ENCODE measurements around the gene GPA33.

The GPA33 gene

GRCh38 chr1:167059045-167059808 is 30.9 kb downstream of the GPA33 start:
- Histone ChIP-seq H3K9me3 (ENCODE audit: low read length) (no peaks in the 10 kb centered on the region), H3K9me2 (ENCODE audit: low read depth, low read length) (no peaks in the 10 kb centered on the region), H2AFZ (ENCODE audit: low read length) (peak overlapping the region; percentile 89; the same call in 1 of the 2 replicates), H4K20me1 (ENCODE audit: insufficient read depth, low read length) (no peaks in the 10 kb centered on the region), H3K4me3 (ENCODE audit: low read depth, low read length, poor library complexity, severe bottlenecking) (peak overlapping the region; percentile 16), H3K79me2 (ENCODE audit: insufficient read depth, low read length) (no peaks in the 10 kb centered on the region), H3K4me1 (ENCODE audit: insufficient read depth, low read length, severe bottlenecking) (peaks cover 6% of the 10 kb centered on the region), H3K27ac (ENCODE audit: low read depth, low read length, poor library complexity, severe bottlenecking) (no peak overlapping the region), H3F3A (ENCODE audit: insufficient read depth, low read length) (no peaks in the 10 kb centered on the region), H3K9ac (ENCODE audit: low read length) (no peak overlapping the region; the same call in 1 of the 2 replicates), H3K27me3 (ENCODE audit: insufficient read depth, low read length) (no peaks in the 10 kb centered on the region), H3K4me2 (ENCODE audit: low read length) (peak overlapping the region; percentile 59), H3K36me3 (ENCODE audit: insufficient read depth, low read length) (no peaks in the 10 kb centered on the region)
- no peak for TF ChIP-seq EZH2 (IDR thresholded peaks at IDR 0.05; ENCODE audit: borderline replicate concordance, low read length)
- peak; percentile 97 for TF ChIP-seq CTCF (IDR thresholded peaks at IDR 0.05; ENCODE audit: low read length)

- Histone ChIP-seq H3K79me2 (ENCODE audit: insufficient read depth, low read length) (no peaks in the 10 kb centered on the region), H3K4me3 (ENCODE audit: low read depth, low read length, poor library complexity, severe bottlenecking) (no peak overlapping the region), H3K36me3 (ENCODE audit: insufficient read depth, low read length) (no peaks in the 10 kb centered on the region), H3K27ac (ENCODE audit: low read depth, low read length, poor library complexity, severe bottlenecking) (no peak overlapping the region), H3K27me3 (ENCODE audit: insufficient read depth, low read length) (no peaks in the 10 kb centered on the region), H3K4me2 (ENCODE audit: low read length) (no peak overlapping the region), H2AFZ (ENCODE audit: low read length) (no peak overlapping the region), H3K9me2 (ENCODE audit: low read depth, low read length) (no peaks in the 10 kb centered on the region), H3K4me1 (ENCODE audit: insufficient read depth, low read length, severe bottlenecking) (peaks cover 6% of the 10 kb centered on the region), H4K20me1 (ENCODE audit: insufficient read depth, low read length) (no peaks in the 10 kb centered on the region), H3F3A (ENCODE audit: insufficient read depth, low read length) (no peaks in the 10 kb centered on the region), H3K9me3 (ENCODE audit: low read length) (no peaks in the 10 kb centered on the region), H3K9ac (ENCODE audit: low read length) (no peak overlapping the region)
- TF ChIP-seq CTCF (IDR thresholded peaks at IDR 0.05; ENCODE audit: low read length) = peak; percentile 70; the same call in 1 of the 2 replicates
- no peak for TF ChIP-seq EZH2 (IDR thresholded peaks at IDR 0.05; ENCODE audit: borderline replicate concordance, low read length)
Measured at GRCh38 chr1:167057241-167057688, 32.9 kb downstream of the GPA33 start.

- Histone ChIP-seq H3K27ac (ENCODE audit: low read depth, low read length, poor library complexity, severe bottlenecking) (no peak overlapping the region), H3K9me3 (ENCODE audit: low read length) (no peaks in the 10 kb centered on the region), H3K9ac (ENCODE audit: low read length) (no peak overlapping the region), H3K36me3 (ENCODE audit: insufficient read depth, low read length) (no peaks in the 10 kb centered on the region), H4K20me1 (ENCODE audit: insufficient read depth, low read length) (no peaks in the 10 kb centered on the region), H3K9me2 (ENCODE audit: low read depth, low read length) (no peaks in the 10 kb centered on the region), H3K79me2 (ENCODE audit: insufficient read depth, low read length) (no peaks in the 10 kb centered on the region), H3F3A (ENCODE audit: insufficient read depth, low read length) (no peaks in the 10 kb centered on the region), H3K4me1 (ENCODE audit: insufficient read depth, low read length, severe bottlenecking) (peaks cover 6% of the 10 kb centered on the region), H3K4me2 (ENCODE audit: low read length) (no peak overlapping the region), H3K4me3 (ENCODE audit: low read depth, low read length, poor library complexity, severe bottlenecking) (no peak overlapping the region), H3K27me3 (ENCODE audit: insufficient read depth, low read length) (no peaks in the 10 kb centered on the region), H2AFZ (ENCODE audit: low read length) (no peak overlapping the region)
- no peak for TF ChIP-seq EZH2 (IDR thresholded peaks at IDR 0.05; ENCODE audit: borderline replicate concordance, low read length)
- no peak for TF ChIP-seq CTCF (IDR thresholded peaks at IDR 0.05; ENCODE audit: low read length)
Measured at GRCh38 chr1:167056529-167057231, 33.5 kb downstream of the GPA33 start.
